GM12801 (cell line): ENCODE data around the gene ARHGEF12.

Source experiments
- CTCF ChIP-seq: IDR thresholded peaks from one replicate; pipeline ENCODE4 v1.5.1; 2011; ENCODE audit warnings: control low read depth; ENCODE audit not compliant: insufficient read length; ENCODE audit errors: extremely low read depth

ARHGEF12 gene

GRCh38 chr11:120462825-120463224 lies 126.6 kb downstream of the ARHGEF12 start:
- no peak for TF ChIP-seq CTCF

GRCh38 chr11:120465921-120466534 lies 129.8 kb downstream of the ARHGEF12 start:
- TF ChIP-seq CTCF, result no peak

- no peak for TF ChIP-seq CTCF
Observed at GRCh38 chr11:120467627-120468026, 131.4 kb downstream of the ARHGEF12 start.

GRCh38 chr11:120471131-120471530 lies 134.9 kb downstream of the ARHGEF12 start:
- no peak for TF ChIP-seq CTCF

- TF ChIP-seq CTCF, result no peak
Observed at GRCh38 chr11:120471994-120472393, 135.8 kb downstream of the ARHGEF12 start.

- no peak for TF ChIP-seq CTCF
Observed at GRCh38 chr11:120473503-120473902, 137.3 kb downstream of the ARHGEF12 start.

GRCh38 chr11:120482149-120482548 lies 145.9 kb downstream of the ARHGEF12 start:
- no peak for TF ChIP-seq CTCF
